ENCODE data around the gene LDLRAP1.

The LDLRAP1 gene

DNA sequence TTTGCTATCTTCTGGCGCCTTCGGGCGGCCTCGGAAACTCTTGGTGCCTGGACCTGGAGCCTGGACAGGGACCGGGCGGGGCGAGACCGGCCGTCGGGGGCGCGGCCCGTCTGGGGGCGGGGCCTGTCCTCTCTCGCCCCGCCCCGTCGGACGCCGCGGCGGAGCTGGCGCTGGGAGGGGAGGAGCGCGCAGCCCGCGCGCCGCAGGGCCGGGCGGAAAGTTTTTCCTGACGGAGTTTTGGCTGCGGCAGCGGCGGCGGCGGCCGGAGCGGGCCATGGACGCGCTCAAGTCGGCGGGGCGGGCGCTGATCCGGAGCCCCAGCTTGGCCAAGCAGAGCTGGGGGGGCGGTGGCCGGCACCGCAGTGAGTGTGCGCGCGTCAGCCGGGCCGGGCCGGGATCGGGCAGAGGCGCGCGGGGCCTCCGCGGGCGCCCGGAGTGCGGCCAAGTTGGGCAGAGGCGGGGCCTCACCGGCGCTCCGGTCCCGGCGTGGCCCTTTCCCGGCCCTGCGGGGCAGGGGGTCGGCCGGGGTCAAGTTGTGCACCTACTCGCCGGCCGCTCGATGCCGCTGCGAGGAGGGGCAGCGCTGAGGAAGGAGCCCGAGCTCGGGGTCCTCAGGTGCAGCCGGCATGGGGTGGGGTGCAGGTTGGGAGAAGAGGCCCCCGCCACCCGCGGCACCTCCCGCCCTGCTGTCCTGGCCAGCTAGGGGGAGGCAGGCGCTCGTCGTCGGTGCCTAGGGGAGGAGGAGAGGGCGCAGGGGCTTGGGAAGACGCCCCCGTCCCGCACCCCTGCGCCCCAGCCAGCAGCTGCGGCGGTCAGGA, at the start of gene LDLRAP1:
Gene LDLRAP1 (plus strand): TSS at position 182 of the 818 bp plus-strand sequence. CDS start 93 bp downstream, at position 275.
- TF ChIP-seq CTCF (IDR thresholded peaks at IDR 0.05; ENCODE audit: low read depth, low read length) = no peak
- no peak for DNase-seq (ENCODE audit: extremely low read depth, low read depth)

DNA sequence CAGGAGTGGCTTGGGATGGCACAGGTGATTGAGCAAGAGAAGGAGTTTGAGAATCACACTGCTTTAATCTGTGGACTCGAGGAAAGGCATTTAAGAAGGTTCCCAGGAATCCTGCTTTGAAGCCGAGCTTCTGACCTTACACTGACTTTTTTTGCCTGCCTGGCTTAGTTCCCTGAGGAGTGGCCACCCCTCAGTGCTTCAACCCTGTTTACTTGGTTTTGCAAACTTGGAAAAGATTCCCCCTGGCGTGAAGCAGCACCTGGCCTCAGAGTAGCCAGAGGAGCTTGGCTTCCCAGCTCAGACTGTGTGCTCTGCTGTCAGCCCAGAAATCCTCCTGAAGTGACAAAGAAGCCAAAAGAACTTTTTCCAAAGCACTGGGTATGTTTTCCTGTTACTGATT, 48.5 kb upstream of the LDLRAP1 start:
- TF ChIP-seq CTCF (IDR thresholded peaks at IDR 0.05; ENCODE audit: low read depth, low read length) = no peak
- DNase-seq (ENCODE audit: extremely low read depth, low read depth) = no peak

DNA sequence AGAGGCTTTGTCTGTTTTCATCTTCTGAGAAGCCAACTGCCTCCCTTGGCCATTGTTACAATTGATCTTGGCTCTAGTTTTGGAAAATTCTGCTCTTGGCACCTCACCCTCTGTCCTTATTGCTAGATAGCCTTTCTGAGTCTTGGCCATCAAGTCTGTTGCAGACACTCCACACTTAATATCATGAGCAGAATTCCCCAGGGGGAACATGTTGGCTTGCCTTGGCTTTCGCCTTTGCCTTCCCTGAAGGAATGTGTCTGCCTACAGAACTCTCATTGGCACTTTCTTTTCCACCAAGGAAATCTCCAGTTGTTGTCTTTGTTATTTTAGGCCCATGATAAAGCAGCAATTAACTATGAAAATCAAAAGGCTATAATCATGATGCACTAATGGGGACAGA, 42.7 kb upstream of the LDLRAP1 start:
- no peak for TF ChIP-seq CTCF (IDR thresholded peaks at IDR 0.05; ENCODE audit: low read depth, low read length)
- no peak for DNase-seq (ENCODE audit: extremely low read depth, low read depth)

GRCh38 chr1:25501235-25502058, 42.0 kb upstream of the LDLRAP1 start:
- no peak for DNase-seq (ENCODE audit: extremely low read depth, low read depth)
- no peak; the same call in none of the 2 replicates for TF ChIP-seq CTCF (IDR thresholded peaks at IDR 0.05; ENCODE audit: low read depth, low read length)

GRCh38 chr1:25502957-25503356, 40.4 kb upstream of the LDLRAP1 start:
- TF ChIP-seq CTCF (IDR thresholded peaks at IDR 0.05; ENCODE audit: low read depth, low read length) = no peak
- DNase-seq (ENCODE audit: extremely low read depth, low read depth) = no peak

DNA sequence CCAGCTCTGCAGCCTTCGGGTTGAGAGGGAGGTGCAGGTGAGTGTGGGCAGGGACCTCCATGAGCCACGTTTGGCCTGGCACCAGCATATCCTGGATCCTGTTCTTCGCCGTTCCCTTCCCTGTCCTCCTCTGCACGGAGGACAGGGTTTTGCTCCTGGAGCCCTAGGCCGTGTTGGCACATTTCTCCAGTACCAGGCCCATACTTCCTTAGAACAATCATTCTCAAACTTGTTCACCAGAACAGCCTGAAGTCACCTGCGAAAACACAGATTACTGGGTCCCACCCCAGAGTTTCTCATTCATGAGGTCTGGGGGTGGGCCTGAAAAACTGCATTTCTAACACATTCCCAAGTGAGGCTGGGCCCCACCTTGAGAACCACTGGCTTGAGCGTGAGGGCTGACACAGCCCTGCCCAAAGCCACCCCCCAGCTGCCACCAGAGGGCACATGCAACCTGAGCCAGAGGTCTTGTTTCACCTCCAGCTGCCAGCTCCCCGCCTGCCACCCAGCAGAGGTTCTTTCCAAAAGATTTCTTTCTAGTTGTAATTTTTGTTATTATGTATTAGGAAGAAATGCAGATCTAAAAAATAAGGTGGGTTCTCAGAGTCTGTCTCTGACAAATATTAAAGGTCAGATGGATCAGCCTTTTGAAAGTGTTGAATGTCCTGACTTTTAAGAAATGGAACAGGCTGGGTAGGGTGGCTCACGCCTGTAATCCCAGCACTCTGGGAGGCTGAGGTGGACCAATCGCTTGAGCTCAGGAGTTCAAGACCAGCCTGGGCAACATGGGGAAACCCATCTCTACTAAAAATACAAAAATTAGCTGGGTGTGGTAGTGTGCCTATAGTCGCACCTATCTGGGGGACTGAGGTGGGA, 39.6 kb upstream of the LDLRAP1 start:
- no peak for DNase-seq (ENCODE audit: extremely low read depth, low read depth)
- TF ChIP-seq CTCF (IDR thresholded peaks at IDR 0.05; ENCODE audit: low read depth, low read length) = peak; percentile 26
